PC-3 (cell line): ENCODE results near the gene PLAAT3. TPM values are rescaled to one million over a fixed set of nuclear protein-coding genes. Genes with fewer than 3 reads are reported as not detected.
A peak's percentile ranks its signal among the peaks of the same experiment; 100 is the strongest.

Source experiments
- ATAC-seq: fragments of 200-7000 bp; cut with Tn5 transposase; 2 replicates; pipeline ENCODE4 v1.9.1; 2020; ENCODE audit warnings: mild to moderate bottlenecking, moderate library complexity
- BruUV-seq: library from RNA; stranded (reverse); fragments of 400-500 nt; replicated peaks from 2 replicates; lab custom pipeline; 2021; lab: Mats Ljungman, UMichigan
- CTCF ChIA-PET: fragments of 300-600 bp; sonication (Branson Sonifier 250); formaldehyde crosslinking; loops from one replicate; lab custom pipeline; 2022; ENCODE audit warnings: antibody characterized with exemption; lab: Charles Lee
- POLR2A ChIA-PET: fragments of 300-600 bp; sonication (Branson Sonifier 250); formaldehyde crosslinking; loops from one replicate; lab custom pipeline; 2022; ENCODE audit warnings: antibody characterized with exemption; ENCODE audit not compliant: unreplicated experiment; lab: Charles Lee
- DNase-seq: peaks from one replicate; pipeline ENCODE4 v3.0.0-alpha.2; 2015
- H2AFZ ChIP-seq: fragments of 300-600 bp; sonication (generic); 2 replicates; pipeline ENCODE4 v1.6.0; 2016; ENCODE audit warnings: antibody characterized with exemption, low read length
- H3F3A ChIP-seq: fragments of 300-600 bp; sonication (generic); one replicate; pipeline ENCODE4 v1.6.0; 2017; ENCODE audit warnings: antibody characterized with exemption, low read length, control low read depth, mild to moderate bottlenecking; ENCODE audit not compliant: unreplicated experiment
- H3K27ac ChIP-seq: fragments of 300-600 bp; sonication (generic); 2 replicates; pipeline ENCODE4 v1.5.1; 2016; ENCODE audit warnings: mild to moderate bottlenecking, low read length
- H3K27me3 ChIP-seq: fragments of 300-600 bp; sonication (generic); 2 replicates; pipeline ENCODE4 v1.6.1; 2016; ENCODE audit warnings: low read length, mixed read lengths
- H3K36me3 ChIP-seq: fragments of 300-600 bp; sonication (generic); 2 replicates; pipeline ENCODE4 v1.6.1; 2016; ENCODE audit warnings: low read depth, mixed run types, low read length, mixed read lengths
- H3K4me1 ChIP-seq: fragments of 300-600 bp; sonication (generic); 2 replicates; pipeline ENCODE4 v1.5.1; 2016; ENCODE audit warnings: low read length; ENCODE audit not compliant: insufficient read depth
- H3K4me2 ChIP-seq: fragments of 300-600 bp; sonication (generic); 2 replicates; pipeline ENCODE4 v1.6.0; 2016; ENCODE audit warnings: low read length
- H3K4me3 ChIP-seq: fragments of 300-600 bp; sonication (generic); 2 replicates; pipeline ENCODE4 v1.5.1; 2016; ENCODE audit warnings: mild to moderate bottlenecking, low read length, mixed read lengths
- H3K79me2 ChIP-seq: fragments of 300-600 bp; sonication (generic); 2 replicates; pipeline ENCODE4 v1.6.1; 2017; ENCODE audit warnings: low read length, mixed read lengths
- H3K9ac ChIP-seq: fragments of 300-600 bp; sonication (generic); 2 replicates; pipeline ENCODE4 v1.6.0; 2016; ENCODE audit warnings: mild to moderate bottlenecking, low read length
- H3K9me2 ChIP-seq: fragments of 300-600 bp; sonication (generic); replicated peaks from 2 replicates; pipeline ENCODE4 v1.6.1; 2016; ENCODE audit warnings: mixed run types, low read length, mixed read lengths
- H3K9me3 ChIP-seq: fragments of 300-600 bp; sonication (generic); 2 replicates; pipeline ENCODE4 v1.6.1; 2016; ENCODE audit warnings: low read length, mixed read lengths
- H4K20me1 ChIP-seq: fragments of 300-600 bp; sonication (generic); 2 replicates; pipeline ENCODE4 v1.6.1; 2016; ENCODE audit warnings: low read length, mixed read lengths
- EZH2 ChIP-seq: fragments of 300-600 bp; sonication (generic); IDR thresholded peaks from one replicate; pipeline ENCODE4 v1.6.1; 2017; ENCODE audit warnings: antibody characterized with exemption, mild to moderate bottlenecking, low read length; ENCODE audit not compliant: unreplicated experiment
- EZH2phosphoT487 ChIP-seq: fragments of 300-600 bp; sonication (generic); IDR thresholded peaks from 2 replicates; pipeline ENCODE4 v1.6.1; 2018; ENCODE audit warnings: mild to moderate bottlenecking, antibody characterized with exemption, low read length, borderline replicate concordance
- intact Hi-C: fragments of 100-400 bp; cut with micrococcal nuclease; formaldehyde crosslinking; loops from 2 replicates; pipeline ENCODE4 v1.9.0; 2023
- total RNA-seq: library from RNA; depleted of rRNA; stranded (reverse); fragments of >200 nt; gene quantifications from 2 replicates; pipeline ENCODE4 v1.2.3, GENCODE V29; 2014
- TF ChIP-seq, protein P1 (sequence below): fragments of 300-600 bp; sonication (generic); conservative IDR thresholded peaks from 2 replicates; pipeline ENCODE4 v1.5.1; 2017; ENCODE audit warnings: antibody characterized with exemption, low read depth, mild to moderate bottlenecking, low read length

Gene PLAAT3
- total RNA-seq, 1 experiment from 2014 or later, result 69.0 TPM

DNA sequence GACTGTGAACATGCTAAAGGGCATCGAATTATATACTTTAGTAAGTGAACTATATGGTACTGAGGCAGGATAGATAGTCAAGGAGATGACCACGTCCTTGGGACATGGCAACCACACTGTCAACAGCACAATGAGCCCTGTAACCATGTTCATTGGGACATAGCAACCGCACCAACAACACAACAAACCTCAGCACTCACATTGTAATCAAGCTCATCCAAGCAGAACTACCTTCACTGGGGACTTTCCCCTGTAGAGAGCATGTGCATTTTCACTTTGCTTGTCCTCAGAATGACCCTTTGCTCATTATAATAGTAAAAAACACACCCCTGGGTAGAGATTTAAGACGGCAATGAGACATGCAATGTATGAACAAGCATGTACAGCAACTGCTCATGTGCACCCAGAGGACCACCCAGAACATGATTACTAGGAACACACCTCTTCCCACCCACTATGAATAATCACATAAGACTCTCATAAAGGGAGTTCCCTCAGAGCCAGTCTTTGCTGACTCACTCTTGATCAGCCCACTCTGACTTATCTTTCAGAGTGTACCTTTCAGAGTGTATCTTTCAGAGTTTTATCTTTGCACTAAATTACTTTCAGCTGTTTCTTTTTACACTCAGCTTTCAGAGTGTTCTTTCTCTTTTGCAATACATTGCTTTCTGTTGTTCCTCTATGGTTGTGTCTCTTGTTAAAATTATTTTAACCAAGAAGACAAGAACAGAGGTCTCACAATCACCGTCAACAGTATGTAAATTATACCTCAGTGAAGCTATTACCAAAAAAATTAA, 47.0 kb downstream of the PLAAT3 start:
- Histone ChIP-seq H3K27ac (peak overlapping the region; percentile 93), H3F3A (peaks cover 3% of the 10 kb centered on the region), H3K9me2 (no peaks in the 10 kb centered on the region), H3K4me1 (peaks cover 39% of the 10 kb centered on the region), H3K9me3 (no peaks in the 10 kb centered on the region), H3K36me3 (no peaks in the 10 kb centered on the region), H3K79me2 (no peaks in the 10 kb centered on the region), H3K27me3 (no peaks in the 10 kb centered on the region), H3K9ac (peak overlapping the region; percentile 63), H3K4me3 (peak overlapping the region; percentile 41), H4K20me1 (no peaks in the 10 kb centered on the region), H3K4me2 (peak overlapping the region; percentile 83), H2AFZ (peak overlapping the region; percentile 34)
- POLR2A ChIA-PET, result interaction anchor here (0.5 to 0.6 kb wide), 2 partner anchors 57 to 687 kb away, joined by 3 read pairs; no protein-coding TSS in a partner anchor
- ATAC-seq (peak; percentile 85), DNase-seq (peak; percentile 97)
- CTCF ChIA-PET, result interaction anchor here (0.5 kb wide), 1 partner anchor 1212 kb away, joined by 4 read pairs; no protein-coding TSS in a partner anchor
- BruUV-seq, result no TSS peak
- intact Hi-C loops, result loop anchor here (2.0 to 5.0 kb wide), 2 partner anchors 45 to 88 kb away; partner anchors contain the start of gene PLAAT3
- no peak for TF ChIP-seq EZH2phosphoT487
- TF ChIP-seq, protein P1, sequence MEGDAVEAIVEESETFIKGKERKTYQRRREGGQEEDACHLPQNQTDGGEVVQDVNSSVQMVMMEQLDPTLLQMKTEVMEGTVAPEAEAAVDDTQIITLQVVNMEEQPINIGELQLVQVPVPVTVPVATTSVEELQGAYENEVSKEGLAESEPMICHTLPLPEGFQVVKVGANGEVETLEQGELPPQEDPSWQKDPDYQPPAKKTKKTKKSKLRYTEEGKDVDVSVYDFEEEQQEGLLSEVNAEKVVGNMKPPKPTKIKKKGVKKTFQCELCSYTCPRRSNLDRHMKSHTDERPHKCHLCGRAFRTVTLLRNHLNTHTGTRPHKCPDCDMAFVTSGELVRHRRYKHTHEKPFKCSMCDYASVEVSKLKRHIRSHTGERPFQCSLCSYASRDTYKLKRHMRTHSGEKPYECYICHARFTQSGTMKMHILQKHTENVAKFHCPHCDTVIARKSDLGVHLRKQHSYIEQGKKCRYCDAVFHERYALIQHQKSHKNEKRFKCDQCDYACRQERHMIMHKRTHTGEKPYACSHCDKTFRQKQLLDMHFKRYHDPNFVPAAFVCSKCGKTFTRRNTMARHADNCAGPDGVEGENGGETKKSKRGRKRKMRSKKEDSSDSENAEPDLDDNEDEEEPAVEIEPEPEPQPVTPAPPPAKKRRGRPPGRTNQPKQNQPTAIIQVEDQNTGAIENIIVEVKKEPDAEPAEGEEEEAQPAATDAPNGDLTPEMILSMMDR, result no peak
- TF ChIP-seq EZH2, result no peak

DNA sequence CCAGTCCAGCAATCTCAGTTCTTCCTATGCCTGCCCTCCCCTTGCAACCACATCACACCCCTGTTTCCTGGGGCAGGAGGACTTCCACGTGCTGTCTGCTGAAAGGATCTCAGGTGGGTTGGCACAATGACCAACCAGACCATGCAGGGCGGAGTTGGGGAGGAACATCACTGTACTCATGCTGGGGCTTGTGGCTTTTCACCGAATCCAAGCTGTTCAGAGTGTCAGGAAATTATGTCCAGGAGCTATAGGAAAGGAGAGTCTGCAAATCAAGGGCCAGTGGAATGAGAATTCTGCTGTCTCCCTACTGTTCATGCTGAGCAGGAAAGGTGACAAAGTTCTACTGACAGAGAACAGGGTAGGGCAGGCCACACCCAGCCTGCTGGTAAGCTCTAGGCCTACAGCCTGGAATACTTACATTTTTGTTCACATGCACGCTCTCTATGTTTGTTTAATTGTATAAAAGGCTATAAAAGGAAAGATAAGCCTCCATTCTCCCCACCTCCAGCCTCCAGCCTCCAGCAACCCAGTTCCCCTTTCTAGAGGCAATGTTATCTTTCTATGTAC, 49.4 kb downstream of the PLAAT3 start:
- Histone ChIP-seq H3K4me1 (peaks cover 61% of the 10 kb centered on the region), H3K27me3 (no peaks in the 10 kb centered on the region), H3K4me3 (no peak overlapping the region), H3K79me2 (no peaks in the 10 kb centered on the region), H3K9me3 (no peaks in the 10 kb centered on the region), H4K20me1 (no peaks in the 10 kb centered on the region), H3K9ac (peak overlapping the region; percentile 49), H3K4me2 (peak overlapping the region; percentile 45), H3F3A (peaks cover 3% of the 10 kb centered on the region), H2AFZ (no peak overlapping the region), H3K27ac (peak overlapping the region; percentile 93), H3K36me3 (no peaks in the 10 kb centered on the region), H3K9me2 (no peaks in the 10 kb centered on the region)
- intact Hi-C loops, result loop anchor here (5.0 kb wide), 1 partner anchor 47 kb away; the partner anchor contains the start of gene PLAAT3
- peak; percentile 73 for ATAC-seq
- no TSS peak for BruUV-seq
- POLR2A ChIA-PET, result interaction anchor here (0.6 kb wide), 2 partner anchors 19 to 51 kb away, joined by 4 to 9 read pairs; no protein-coding TSS in a partner anchor
- DNase-seq, result peak; percentile 88
- CTCF ChIA-PET, result no interaction called here
- no peak for TF ChIP-seq EZH2phosphoT487
- no peak for TF ChIP-seq EZH2
- TF ChIP-seq, protein P1, result no peak
